CD8-positive, alpha-beta memory T cell (primary cell): Measurements from ENCODE around the gene TGFB1I1. TPM values are rescaled to one million over a fixed set of nuclear protein-coding genes. Genes with fewer than 3 reads are reported as not detected.
A peak's percentile ranks its signal among the peaks of the same experiment; 100 is the strongest.

ENCODE experiments used
- CTCF ChIA-PET: fragments of 350-600 bp; sonication (Branson Sonifier 250); formaldehyde crosslinking; loops from one replicate; lab custom pipeline; 2021; ENCODE audit warnings: antibody characterized with exemption; lab: Charles Lee
- POLR2A ChIA-PET: fragments of 350-600 bp; sonication (Branson Sonifier 250); formaldehyde crosslinking; loops from one replicate; lab custom pipeline; 2021; ENCODE audit warnings: antibody characterized with exemption; lab: Charles Lee
- DNase-seq, 5 donors: peaks; one replicate each; pipeline versions ENCODE4 v3.0.0 to v3.0.0-alpha.2; 2020 to 2022; ENCODE audit warnings: mixed read lengths in 1 of 5
- H3K27ac ChIP-seq: one replicate; pipeline ENCODE4 v1.7.0; 2013; ENCODE audit warnings: low read depth, mild to moderate bottlenecking, low read length, moderate library complexity
- H3K27me3 ChIP-seq: 2 replicates; pipeline ENCODE4 v1.7.0; 2013; ENCODE audit warnings: low read length, mild to moderate bottlenecking; ENCODE audit not compliant: insufficient read depth, poor library complexity, severe bottlenecking
- H3K36me3 ChIP-seq: 2 replicates; pipeline ENCODE4 v1.7.0; 2013; ENCODE audit warnings: mild to moderate bottlenecking, low read length, moderate library complexity; ENCODE audit not compliant: insufficient read depth
- H3K4me1 ChIP-seq: 2 replicates; pipeline ENCODE4 v1.7.0; 2013; ENCODE audit warnings: mild to moderate bottlenecking, low read length, moderate library complexity; ENCODE audit not compliant: insufficient read depth
- H3K4me3 ChIP-seq: 2 replicates; pipeline ENCODE4 v1.7.0; 2013; ENCODE audit warnings: mild to moderate bottlenecking, low read length
- H3K9me3 ChIP-seq: 2 replicates; pipeline ENCODE4 v1.7.0; 2013; ENCODE audit warnings: mild to moderate bottlenecking, low read length
- H3K27ac Mint-ChIP-seq, 8 donors: one replicate each; pipeline ENCODE4 v1.8.0; 2020 to 2021; ENCODE audit warnings: mixed read lengths in 8 of 8, mild to moderate bottlenecking in 6 of 8, inconsistent platforms in 3 of 8, moderate library complexity in 3 of 8
- H3K27me3 Mint-ChIP-seq, 2 donors: one replicate each; pipeline ENCODE4 v1.8.0; 2020 to 2021; ENCODE audit warnings: mixed read lengths in 2 of 2, mild to moderate bottlenecking in 1 of 2, moderate library complexity in 1 of 2
- H3K36me3 Mint-ChIP-seq, 3 donors: one replicate each; pipeline ENCODE4 v1.8.0; 2020 to 2021; ENCODE audit warnings: mixed read lengths in 3 of 3, inconsistent platforms in 1 of 3, mild to moderate bottlenecking in 1 of 3
- H3K4me1 Mint-ChIP-seq, 3 donors: one replicate each; pipeline ENCODE4 v1.8.0; 2020 to 2021; ENCODE audit warnings: mixed read lengths in 3 of 3, inconsistent platforms in 1 of 3, mild to moderate bottlenecking in 1 of 3
- H3K4me3 Mint-ChIP-seq, 7 donors: one replicate each; pipeline ENCODE4 v1.8.0; 2020 to 2021; ENCODE audit warnings: mixed read lengths in 7 of 7, mild to moderate bottlenecking in 6 of 7, moderate library complexity in 4 of 7, inconsistent platforms in 2 of 7
- H3K9me3 Mint-ChIP-seq, 5 donors: one replicate each; pipeline ENCODE4 v1.8.0; 2020 to 2022; ENCODE audit warnings: mixed read lengths in 5 of 5, mild to moderate bottlenecking in 3 of 5, moderate library complexity in 2 of 5, inconsistent platforms in 1 of 5
- polyA plus RNA-seq: library from polyadenylated mRNA; unstranded; fragments of 300-500 nt; fragmentation: Illumina TruSeq; gene quantifications from one replicate; pipeline ENCODE4 v1.2.3, GENCODE V29; 2021
- total RNA-seq, 2 experiments: library from RNA; stranded (reverse); gene quantifications; one replicate each; pipeline ENCODE4 v1.2.3, GENCODE V29; 2021

TGFB1I1 gene
- total and polyA plus RNA-seq, 3 experiments from 2014 or later, result 0.59 to 1.1 TPM; not detected in 1

DNA sequence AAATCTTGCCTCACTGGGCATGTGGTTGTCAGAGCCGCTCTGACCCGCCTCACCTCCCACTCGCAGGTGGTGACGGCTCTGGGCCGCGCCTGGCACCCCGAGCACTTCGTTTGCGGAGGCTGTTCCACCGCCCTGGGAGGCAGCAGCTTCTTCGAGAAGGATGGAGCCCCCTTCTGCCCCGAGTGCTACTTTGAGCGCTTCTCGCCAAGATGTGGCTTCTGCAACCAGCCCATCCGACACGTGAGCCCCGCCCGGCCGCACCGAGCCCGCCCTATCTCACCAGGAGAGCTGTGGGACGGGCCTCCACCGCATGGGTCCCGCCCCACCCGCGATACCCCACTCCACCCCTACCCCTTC, 4.0 kb downstream of the TGFB1I1 start:
- H3K27me3 Mint-ChIP-seq, result peaks cover 19 to 26% of the 10 kb centered on the region in 2 donors
- peaks cover 6 to 35% (median 17%) of the 10 kb centered on the region in 3 donors for H3K4me1 Mint-ChIP-seq
- H3K9me3 ChIP-seq, result no peaks in the 10 kb centered on the region
- H3K27ac ChIP-seq, result no peak overlapping the region
- CTCF ChIA-PET, result interaction anchor here (5.3 kb wide), 1 partner anchor 17 kb away, joined by 23 read pairs; the partner anchor contains the start of gene ARMC5
- no peaks in the 10 kb centered on the region for H3K9me3 Mint-ChIP-seq
- no peaks in the 10 kb centered on the region for H3K36me3 ChIP-seq
- peaks cover 0 to 2% (median 0%) of the 10 kb centered on the region in 3 donors for H3K36me3 Mint-ChIP-seq
- POLR2A ChIA-PET, result interaction anchor here (1.4 to 2.0 kb wide), 2 partner anchors 12 to 17 kb away, joined by 3 to 11 read pairs; partner anchors contain the start of gene ARMC5
- H3K4me1 ChIP-seq, result peaks cover 8% of the 10 kb centered on the region
- H3K27me3 ChIP-seq, result peaks cover 13% of the 10 kb centered on the region
- H3K4me3 Mint-ChIP-seq, result peak overlapping the region; percentile 63 to 94 (median 88)
- H3K27ac Mint-ChIP-seq, result peak overlapping the region in 3 of 8 donors; percentile 37 to 78 (median 66)
- H3K4me3 ChIP-seq, result peak overlapping the region; percentile 70
- peak in 1 of 5 donors; percentile 20 for DNase-seq

DNA sequence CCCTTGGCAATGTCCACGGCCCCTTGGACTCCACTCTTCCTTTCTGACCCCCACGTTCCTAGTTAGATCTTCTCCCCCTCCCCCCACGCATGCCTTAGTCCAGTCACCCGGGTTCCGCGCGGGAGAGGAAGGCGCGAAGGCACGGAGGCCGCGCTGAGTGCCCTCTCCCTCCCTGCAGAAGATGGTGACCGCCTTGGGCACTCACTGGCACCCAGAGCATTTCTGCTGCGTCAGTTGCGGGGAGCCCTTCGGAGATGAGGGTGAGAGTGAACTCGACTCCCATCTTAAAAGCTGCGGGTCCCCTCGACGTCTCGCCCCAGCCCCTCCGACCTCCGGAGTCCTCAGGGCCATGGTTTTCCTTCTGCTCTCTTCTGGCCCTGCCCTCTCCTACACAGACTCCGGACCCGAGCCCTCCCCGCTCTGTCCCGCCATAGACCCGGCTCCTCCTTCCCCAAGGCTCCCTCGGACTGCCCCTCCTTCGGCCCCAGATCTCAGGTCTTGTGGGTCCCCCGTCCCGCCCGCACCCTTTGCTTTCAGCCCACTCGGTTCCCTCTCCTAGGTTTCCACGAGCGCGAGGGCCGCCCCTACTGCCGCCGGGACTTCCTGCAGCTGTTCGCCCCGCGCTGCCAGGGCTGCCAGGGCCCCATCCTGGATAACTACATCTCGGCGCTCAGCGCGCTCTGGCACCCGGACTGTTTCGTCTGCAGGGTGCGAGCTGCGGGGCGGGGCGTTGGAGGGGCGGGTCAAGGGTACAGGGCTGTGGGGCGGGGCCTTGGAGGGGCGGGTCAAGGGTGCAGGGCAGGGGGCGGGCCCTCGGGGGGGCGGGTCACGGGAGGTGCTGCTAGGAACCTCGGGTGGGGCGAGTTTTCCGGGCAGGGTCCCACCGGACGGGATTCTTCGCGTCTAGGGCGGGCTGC, 4.6 kb downstream of the TGFB1I1 start:
- Histone ChIP-seq H3K4me1 (peaks cover 6% of the 10 kb centered on the region), H3K9me3 (no peaks in the 10 kb centered on the region), H3K27me3 (peaks cover 9% of the 10 kb centered on the region), H3K27ac (peak overlapping the region; percentile 51), H3K4me3 (peak overlapping the region; percentile 70), H3K36me3 (no peaks in the 10 kb centered on the region)
- H3K36me3 Mint-ChIP-seq, result peaks cover 0 to 2% (median 0%) of the 10 kb centered on the region in 3 donors
- peaks cover 13 to 21% of the 10 kb centered on the region in 2 donors for H3K27me3 Mint-ChIP-seq
- H3K4me1 Mint-ChIP-seq, result peaks cover 6 to 29% (median 17%) of the 10 kb centered on the region in 3 donors
- peak overlapping the region in 5 of 8 donors; percentile 37 to 78 (median 63) for H3K27ac Mint-ChIP-seq
- POLR2A ChIA-PET, result interaction anchor here (1.1 to 2.9 kb wide), 3 partner anchors 11 to 18 kb away, joined by 3 to 16 read pairs (median 11); partner anchors contain the start of gene ARMC5
- peak; percentile 72 to 91 (median 82) for DNase-seq
- H3K4me3 Mint-ChIP-seq, result peak overlapping the region; percentile 63 to 94 (median 88)
- no peaks in the 10 kb centered on the region for H3K9me3 Mint-ChIP-seq
- CTCF ChIA-PET, result interaction anchor here (1.7 to 5.3 kb wide), 2 partner anchors 17 to 31 kb away, joined by 4 to 23 read pairs; partner anchors contain the start of genes ARMC5 and RUSF1

DNA sequence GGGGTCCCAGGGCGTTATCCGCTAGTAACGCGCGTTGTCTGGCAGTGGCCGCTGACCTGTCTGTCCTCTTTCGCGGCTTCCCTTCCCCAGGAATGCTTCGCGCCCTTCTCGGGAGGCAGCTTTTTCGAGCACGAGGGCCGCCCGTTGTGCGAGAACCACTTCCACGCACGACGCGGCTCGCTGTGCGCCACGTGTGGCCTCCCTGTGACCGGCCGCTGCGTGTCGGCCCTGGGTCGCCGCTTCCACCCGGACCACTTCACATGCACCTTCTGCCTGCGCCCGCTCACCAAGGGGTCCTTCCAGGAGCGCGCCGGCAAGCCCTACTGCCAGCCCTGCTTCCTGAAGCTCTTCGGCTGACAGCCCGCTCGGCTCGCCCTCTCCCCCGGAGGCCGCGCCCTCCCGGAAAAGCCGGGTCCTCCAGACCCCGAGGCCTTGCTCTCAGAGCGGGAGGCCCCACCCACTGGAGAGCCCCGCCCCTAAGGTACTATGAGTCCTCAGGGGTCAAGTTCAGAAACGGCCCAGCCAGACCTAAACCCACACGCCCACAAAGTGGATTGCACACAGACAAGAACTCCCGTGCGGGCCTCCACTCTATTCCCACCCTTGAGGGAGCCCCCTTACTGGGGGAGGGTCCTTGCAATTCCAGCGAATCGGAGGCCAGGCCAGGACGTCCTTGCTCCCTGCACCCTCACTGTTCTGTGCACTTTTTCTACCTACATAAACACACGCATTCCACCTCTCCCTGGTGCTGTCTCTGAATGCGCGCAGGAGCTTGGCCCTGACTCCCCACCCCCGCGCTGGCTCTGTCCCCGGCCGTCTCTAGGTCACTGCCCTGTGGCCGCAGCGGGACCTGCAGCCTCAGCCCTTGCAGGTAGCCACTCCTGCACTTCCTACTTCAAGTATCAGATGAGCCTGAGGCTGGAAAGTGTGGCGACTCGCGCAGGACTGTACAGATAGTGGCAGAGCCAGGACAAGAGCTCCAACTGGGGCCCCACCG, 5.6 kb downstream of the TGFB1I1 start:
- peaks cover 0 to 2% (median 2%) of the 10 kb centered on the region in 3 donors for H3K36me3 Mint-ChIP-seq
- H3K9me3 ChIP-seq, result no peaks in the 10 kb centered on the region
- peak in 3 of 5 donors; percentile 46 to 65 (median 48) for DNase-seq
- peaks cover 4% of the 10 kb centered on the region for H3K4me1 ChIP-seq
- ChIA-PET POLR2A (interaction anchor here (1.1 to 2.9 kb wide), 3 partner anchors 10 to 18 kb away, joined by 3 to 16 read pairs (median 11); partner anchors contain the start of gene ARMC5), CTCF (interaction anchor here (1.7 to 5.3 kb wide), 2 partner anchors 18 to 30 kb away, joined by 4 to 23 read pairs; partner anchors contain the start of genes ARMC5 and RUSF1)
- peak overlapping the region; percentile 63 to 94 (median 88) for H3K4me3 Mint-ChIP-seq
- peaks cover 9 to 20% of the 10 kb centered on the region in 2 donors for H3K27me3 Mint-ChIP-seq
- peaks cover 4% of the 10 kb centered on the region for H3K27me3 ChIP-seq
- H3K27ac ChIP-seq, result peak overlapping the region; percentile 51
- peak overlapping the region; percentile 41 for H3K4me3 ChIP-seq
- H3K4me1 Mint-ChIP-seq, result peaks cover 6 to 26% (median 16%) of the 10 kb centered on the region in 3 donors
- H3K27ac Mint-ChIP-seq, result peak overlapping the region in 5 of 8 donors; percentile 29 to 86 (median 53)
- H3K36me3 ChIP-seq, result no peaks in the 10 kb centered on the region
- no peaks in the 10 kb centered on the region for H3K9me3 Mint-ChIP-seq

DNA sequence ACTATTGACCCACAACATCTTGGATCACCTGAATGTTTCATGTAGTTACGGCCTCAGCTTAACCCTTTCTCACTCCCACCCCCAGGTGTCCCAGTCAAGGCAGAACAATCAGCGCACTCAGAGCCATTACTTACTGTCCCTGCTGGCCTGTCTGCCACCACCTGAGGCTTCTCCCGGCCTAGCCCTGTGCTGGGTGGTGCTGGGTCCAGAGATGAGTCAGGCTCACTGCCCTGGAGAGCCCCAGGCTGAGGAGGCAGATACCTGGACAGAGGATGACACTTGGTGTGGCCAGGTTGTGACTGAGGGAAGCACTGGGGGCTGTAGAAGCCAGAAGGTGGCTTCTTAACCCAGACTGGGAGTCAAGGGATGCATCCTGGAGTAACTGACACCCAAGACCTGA, 7.0 kb downstream of the TGFB1I1 start:
- peaks cover 4% of the 10 kb centered on the region for H3K4me1 ChIP-seq
- Mint-ChIP-seq H3K9me3 (no peaks in the 10 kb centered on the region), H3K4me3 (peak overlapping the region in 2 of 7 donors; percentile 32 to 50), H3K27me3 (peaks cover 0 to 8% of the 10 kb centered on the region in 2 donors), H3K27ac (peak overlapping the region in 1 of 8 donors; percentile 55), H3K36me3 (peaks cover 0 to 2% (median 2%) of the 10 kb centered on the region in 3 donors), H3K4me1 (peaks cover 6 to 21% (median 11%) of the 10 kb centered on the region in 3 donors)
- H3K4me3 ChIP-seq, result no peak overlapping the region
- POLR2A ChIA-PET, result interaction anchor here (2.9 kb wide), 1 partner anchor 9 kb away, joined by 16 read pairs; no protein-coding TSS in a partner anchor
- no peaks in the 10 kb centered on the region for H3K9me3 ChIP-seq
- H3K27me3 ChIP-seq, result no peaks in the 10 kb centered on the region
- H3K27ac ChIP-seq, result no peak overlapping the region
- CTCF ChIA-PET, result interaction anchor here (5.3 kb wide), 1 partner anchor 20 kb away, joined by 23 read pairs; the partner anchor contains the start of gene ARMC5
- no peak for DNase-seq
- H3K36me3 ChIP-seq, result no peaks in the 10 kb centered on the region

DNA sequence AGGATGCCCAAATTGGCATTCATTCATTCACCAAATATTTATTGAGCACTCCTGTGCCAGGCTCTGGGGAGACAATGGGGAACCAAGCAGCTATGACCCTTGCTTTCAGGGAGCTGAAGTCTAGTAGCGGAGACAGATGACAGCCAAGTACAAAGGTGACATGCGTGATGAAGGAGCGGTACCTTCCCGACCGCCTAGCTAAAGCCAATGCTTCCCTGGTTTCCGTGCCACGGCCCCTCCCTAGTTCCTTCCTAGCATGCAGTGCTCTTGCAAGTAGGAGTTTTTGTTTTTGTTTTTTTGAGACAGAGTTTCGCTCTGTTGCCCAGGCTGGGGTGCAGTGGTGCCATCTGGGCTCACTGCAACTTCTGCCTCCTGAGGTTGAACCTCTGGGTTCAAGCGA, 7.8 kb downstream of the TGFB1I1 start:
- peaks cover 0 to 4% of the 10 kb centered on the region in 2 donors for H3K27me3 Mint-ChIP-seq
- H3K4me3 Mint-ChIP-seq, result peak overlapping the region in 1 of 7 donors; percentile 14
- no peaks in the 10 kb centered on the region for H3K36me3 ChIP-seq
- ChIA-PET POLR2A (no interaction called here), CTCF (interaction anchor here (0.6 to 1.0 kb wide), 2 partner anchors 19 to 34 kb away, joined by 3 read pairs; no protein-coding TSS in a partner anchor)
- peaks cover 6 to 21% (median 11%) of the 10 kb centered on the region in 3 donors for H3K4me1 Mint-ChIP-seq
- no peak for DNase-seq
- H3K9me3 Mint-ChIP-seq, result no peaks in the 10 kb centered on the region
- H3K9me3 ChIP-seq, result no peaks in the 10 kb centered on the region
- H3K27ac Mint-ChIP-seq, result peak overlapping the region in 1 of 8 donors; percentile 51
- H3K27ac ChIP-seq, result no peak overlapping the region
- peaks cover 4% of the 10 kb centered on the region for H3K4me1 ChIP-seq
- H3K27me3 ChIP-seq, result no peaks in the 10 kb centered on the region
- H3K36me3 Mint-ChIP-seq, result peaks cover 0 to 2% (median 2%) of the 10 kb centered on the region in 3 donors
- no peak overlapping the region for H3K4me3 ChIP-seq

DNA sequence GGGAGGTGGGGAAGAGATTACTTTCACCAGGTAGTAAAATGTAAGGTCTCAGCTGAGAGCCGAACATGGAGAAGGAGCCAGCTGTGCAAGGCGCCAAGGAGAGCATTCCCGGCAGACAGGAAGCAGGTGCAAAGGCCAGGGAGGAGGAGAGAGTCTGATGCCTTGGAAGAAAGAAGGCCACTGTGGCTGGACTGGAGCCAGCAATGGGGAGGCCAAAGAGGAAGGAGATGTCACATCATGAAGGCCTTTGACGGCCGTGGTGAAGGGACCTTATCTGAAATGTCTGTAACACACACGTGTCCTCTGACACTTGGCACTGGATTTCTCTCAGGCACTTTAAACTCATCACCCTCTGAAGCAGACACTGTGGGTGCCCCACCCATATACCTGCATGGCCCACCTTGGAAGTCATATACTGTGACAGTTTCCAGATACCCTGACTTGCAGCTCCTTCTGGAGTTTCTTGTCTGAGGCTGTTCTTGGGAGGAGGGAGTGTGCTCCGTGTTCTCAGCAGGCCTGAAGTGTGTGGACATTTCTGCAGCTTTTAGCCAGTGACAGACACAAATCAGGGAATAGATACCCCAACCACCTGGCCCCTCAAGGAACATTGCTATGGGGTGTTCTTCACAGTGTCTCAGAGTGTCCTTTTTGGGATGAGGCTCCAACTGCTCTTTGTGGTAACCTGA, 9.0 kb downstream of the TGFB1I1 start:
- no peak for DNase-seq
- H3K27ac Mint-ChIP-seq, result no peak overlapping the region
- Histone ChIP-seq H3K27ac (no peak overlapping the region), H3K36me3 (no peaks in the 10 kb centered on the region), H3K4me3 (no peak overlapping the region), H3K4me1 (peaks cover 6% of the 10 kb centered on the region), H3K9me3 (no peaks in the 10 kb centered on the region), H3K27me3 (no peaks in the 10 kb centered on the region)
- H3K27me3 Mint-ChIP-seq, result peaks cover 0 to 4% of the 10 kb centered on the region in 2 donors
- ChIA-PET POLR2A (no interaction called here), CTCF (interaction anchor here (1.2 kb wide), 1 partner anchor 10 kb away, joined by 3 read pairs; no protein-coding TSS in a partner anchor)
- H3K9me3 Mint-ChIP-seq, result no peaks in the 10 kb centered on the region
- H3K4me1 Mint-ChIP-seq, result peaks cover 6 to 21% (median 9%) of the 10 kb centered on the region in 3 donors
- H3K36me3 Mint-ChIP-seq, result peaks cover 0 to 2% (median 2%) of the 10 kb centered on the region in 3 donors
- H3K4me3 Mint-ChIP-seq, result no peak overlapping the region
